NCI-H2107 (cell line): ENCODE data around the gene LHB.
"Not testable (repeated sequence)": the region's sequence is repeated elsewhere in the genome, so short reads cannot be mapped to it uniquely, and the experiment has no call there.

Experiments used
- DNase-seq: peaks from one replicate; lab custom pipeline; 2025; lab: John Stamatoyannopoulos, UW

LHB gene

GRCh38 chr19:49017041-49017665 lies at the start of gene LHB:
Gene LHB (minus strand): TSS chr19:49017091. CDS start chr19:49017081, 10 bp downstream.
- DNase-seq = no peak

DNA sequence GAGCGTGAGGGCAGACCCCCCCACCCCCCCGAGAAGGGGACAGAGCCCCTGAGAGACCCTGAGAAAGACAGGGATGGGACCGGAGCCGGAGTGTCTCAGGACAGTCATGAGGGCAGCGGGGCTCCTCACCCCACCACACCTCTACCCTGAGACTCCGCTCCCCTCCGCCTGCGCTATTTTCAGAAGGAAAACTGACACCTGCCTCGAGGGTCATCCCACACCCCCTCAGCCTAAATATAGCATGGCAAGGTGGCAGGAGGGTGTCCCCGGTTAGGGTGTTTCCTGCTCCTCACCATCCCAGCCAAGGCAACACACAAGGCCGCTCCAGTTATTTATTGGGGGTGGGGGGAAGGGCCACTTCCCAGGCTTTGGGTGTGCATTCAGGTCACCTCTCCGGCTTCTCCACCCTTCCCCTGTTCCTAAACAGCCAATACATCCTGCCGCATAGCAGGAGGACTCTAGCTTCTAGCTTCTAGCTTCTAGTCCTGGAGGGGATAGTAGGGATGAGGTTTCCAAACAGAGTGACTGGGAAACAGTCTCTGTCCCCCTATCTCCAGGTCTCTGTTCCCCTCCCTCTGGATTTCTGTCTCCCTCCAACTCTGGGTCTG lies 49.1 kb upstream of the LHB start:
- DNase-seq = no peak

GRCh38 chr19:49064768-49065611 lies 48.1 kb upstream of the LHB start, which contains the start of gene NTF4:
Gene NTF4 (minus strand): TSS chr19:49064818. CDS start chr19:49061997, 2,821 bp downstream.
- DNase-seq = no peak

DNA sequence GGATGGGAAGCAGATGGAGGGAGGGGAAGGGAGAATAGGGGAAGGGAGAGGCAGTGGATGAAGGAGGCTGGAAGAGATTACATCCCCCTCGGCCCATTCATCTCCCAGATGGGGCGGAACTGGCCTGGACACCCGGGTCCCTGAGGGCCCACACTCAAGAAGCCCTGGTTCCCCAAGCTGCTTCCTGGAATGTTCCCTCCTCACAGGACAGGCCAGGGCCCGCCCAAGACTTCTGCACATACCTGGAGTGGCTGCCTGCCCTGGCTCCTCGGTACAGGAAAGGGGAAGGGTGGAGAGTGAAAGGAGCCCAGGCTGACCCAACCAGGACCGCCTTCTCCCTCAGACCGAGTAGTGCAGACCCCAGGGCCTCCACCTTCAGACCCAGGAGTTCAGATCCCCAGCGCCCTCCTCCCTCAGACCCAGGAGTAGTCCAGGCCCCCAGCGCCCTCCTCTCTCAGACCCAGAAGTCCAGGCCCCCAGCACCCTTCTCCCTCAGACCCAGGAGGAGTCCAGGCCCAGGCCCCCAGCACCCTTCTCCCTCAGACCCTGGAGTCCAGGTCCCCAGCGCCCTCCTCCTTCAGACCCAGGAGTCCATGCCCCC lies 47.2 kb upstream of the LHB start:
- no peak for DNase-seq

DNA sequence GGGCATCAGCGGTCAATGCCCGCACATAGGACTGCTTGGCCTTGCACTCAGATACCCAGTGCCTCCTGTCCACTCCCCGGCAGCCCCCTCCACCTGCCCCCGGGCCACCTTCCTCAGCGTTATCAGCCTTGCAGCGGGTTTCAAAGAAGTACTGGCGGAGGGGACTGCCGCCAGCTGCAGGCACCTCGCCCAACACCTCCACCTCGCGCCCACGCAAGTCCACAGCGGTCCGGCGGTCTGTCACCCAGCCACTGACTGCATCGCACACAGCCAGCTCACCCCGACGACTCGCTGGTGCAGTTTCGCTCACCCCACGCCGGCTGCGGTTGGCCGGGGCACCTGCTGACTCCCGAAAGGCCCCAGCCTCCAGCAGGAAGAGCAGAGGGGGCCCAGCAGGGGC lies 44.6 kb upstream of the LHB start:
- DNase-seq = no peak

DNA sequence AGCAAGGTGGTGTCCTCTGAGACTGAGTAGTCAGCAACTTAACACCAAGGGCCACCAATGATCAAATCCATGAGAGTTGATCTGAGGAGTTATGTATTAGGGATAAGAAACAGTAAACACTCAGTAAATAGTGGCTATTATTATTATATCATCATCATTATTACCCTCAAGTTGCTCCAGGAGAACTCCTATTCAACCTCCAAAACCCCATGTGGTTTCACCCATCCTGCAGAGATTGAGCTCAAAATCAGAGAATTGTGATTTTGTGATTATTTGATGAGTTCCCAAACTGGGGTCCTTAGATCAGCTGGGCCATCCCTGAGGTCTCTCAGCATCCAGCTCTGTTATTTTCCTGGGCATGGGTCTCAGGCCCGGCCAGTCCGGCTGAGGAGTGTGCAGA lies 44.1 kb upstream of the LHB start:
- no peak for DNase-seq

DNA sequence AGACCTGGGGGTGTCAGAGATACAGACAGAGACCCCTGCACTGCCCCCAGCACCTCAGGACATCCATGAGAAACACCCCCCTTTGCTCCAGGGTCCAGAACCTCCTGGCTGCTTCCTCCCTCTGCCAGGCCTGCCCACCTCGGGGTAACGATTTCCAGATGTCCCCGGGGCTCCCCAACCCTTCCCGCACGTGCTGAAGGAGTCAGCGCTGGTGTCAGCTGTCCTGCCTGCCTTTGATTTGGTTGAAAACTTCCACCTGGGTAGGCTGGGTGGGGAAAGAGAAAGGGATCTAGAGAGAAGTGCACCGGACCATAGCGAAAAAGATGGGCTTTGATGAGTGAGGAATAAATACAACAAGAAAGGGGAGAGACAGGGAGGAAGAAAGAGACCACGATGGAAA lies 42.2 kb upstream of the LHB start:
- DNase-seq = no peak

DNA sequence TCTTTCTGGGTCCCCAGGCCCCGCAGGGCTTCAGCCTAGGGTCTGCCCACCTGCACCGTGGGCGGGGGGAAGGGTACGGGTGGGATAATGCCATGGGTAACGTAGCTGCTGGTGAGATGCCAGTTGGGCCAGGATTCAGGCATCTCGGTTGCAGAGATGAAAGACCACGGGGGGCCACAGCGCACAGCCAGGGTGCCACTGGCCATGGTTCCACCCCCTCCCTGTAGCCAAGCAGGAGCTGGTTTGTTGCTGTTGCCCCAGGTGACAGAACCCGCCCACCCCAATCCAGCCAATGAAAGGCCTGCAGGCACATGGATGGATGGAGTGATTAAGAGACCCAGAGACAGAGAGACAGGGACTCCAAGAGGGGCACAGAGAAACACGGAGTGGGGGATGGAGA lies 41.7 kb upstream of the LHB start:
- no peak for DNase-seq

DNA sequence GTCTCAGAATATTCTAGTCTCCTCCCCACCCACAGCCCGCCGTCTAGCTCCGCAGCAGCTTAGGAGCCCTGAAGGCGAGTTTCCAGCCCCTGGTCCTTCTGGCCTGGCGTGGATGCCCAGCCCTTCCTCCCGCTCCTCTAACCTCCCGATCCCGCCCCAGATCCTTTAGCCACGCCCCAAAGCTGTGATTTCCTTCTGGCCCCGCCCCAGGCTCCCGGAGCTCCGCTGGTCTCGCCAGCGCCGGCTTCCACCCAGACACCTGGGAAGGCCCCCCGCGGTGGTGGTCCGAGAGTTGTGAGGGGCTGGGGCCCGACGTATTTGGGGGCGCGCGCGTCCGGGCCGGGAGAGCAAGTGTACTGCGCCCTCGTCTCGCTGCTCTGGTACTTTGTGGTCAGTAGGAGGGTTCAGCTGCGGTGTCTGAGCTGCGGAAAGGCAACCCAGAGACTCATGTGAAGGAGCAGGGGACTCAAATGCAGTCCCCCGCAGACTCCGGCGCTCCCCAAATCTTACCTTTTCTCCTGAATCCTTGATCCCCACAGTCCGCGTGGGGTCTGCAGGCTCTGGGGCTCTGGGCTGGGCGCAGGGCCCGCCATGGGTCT lies 40.8 kb upstream of the LHB start, which contains the start of gene CGB7:
CGB7 (minus strand) TSS at position 114 of the 599 bp plus-strand sequence. CDS start 2,374 bp downstream, outside the sequence.
- no peak for DNase-seq

DNA sequence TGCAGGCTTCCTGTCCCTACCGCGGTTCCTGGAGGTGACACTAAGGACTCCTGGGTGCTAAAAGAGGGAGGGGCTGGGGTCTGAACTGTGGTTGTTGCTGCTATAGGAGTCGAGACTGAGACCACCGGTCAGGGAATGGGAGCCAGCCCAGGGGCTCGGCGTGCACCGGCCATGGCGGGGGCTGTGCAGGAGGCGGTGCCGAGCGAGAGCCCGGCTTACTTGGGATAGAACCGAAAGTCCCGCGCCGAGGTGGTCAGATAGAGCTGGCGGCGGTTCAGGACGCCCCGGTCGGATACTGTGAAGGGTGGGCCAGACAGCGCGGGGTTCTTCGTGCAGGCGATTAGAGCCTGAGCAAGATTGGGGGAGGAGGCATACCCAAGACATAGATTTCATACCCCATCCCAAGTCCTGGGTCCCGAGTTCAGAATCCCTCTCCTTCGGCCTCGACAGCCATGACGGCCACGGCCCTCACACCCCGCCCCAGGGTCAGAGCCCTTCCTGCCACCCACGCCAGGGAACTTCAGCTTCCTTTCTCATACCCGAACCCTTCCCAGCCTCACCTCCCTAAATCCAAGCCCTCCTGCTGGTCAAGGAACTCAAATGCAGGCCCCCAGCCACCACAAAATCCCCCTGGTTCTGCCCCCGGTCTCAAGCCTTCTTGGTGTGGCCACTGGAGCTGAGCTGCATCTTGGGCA lies 40.2 kb upstream of the LHB start:
- not testable (repeated sequence) for DNase-seq

DNA sequence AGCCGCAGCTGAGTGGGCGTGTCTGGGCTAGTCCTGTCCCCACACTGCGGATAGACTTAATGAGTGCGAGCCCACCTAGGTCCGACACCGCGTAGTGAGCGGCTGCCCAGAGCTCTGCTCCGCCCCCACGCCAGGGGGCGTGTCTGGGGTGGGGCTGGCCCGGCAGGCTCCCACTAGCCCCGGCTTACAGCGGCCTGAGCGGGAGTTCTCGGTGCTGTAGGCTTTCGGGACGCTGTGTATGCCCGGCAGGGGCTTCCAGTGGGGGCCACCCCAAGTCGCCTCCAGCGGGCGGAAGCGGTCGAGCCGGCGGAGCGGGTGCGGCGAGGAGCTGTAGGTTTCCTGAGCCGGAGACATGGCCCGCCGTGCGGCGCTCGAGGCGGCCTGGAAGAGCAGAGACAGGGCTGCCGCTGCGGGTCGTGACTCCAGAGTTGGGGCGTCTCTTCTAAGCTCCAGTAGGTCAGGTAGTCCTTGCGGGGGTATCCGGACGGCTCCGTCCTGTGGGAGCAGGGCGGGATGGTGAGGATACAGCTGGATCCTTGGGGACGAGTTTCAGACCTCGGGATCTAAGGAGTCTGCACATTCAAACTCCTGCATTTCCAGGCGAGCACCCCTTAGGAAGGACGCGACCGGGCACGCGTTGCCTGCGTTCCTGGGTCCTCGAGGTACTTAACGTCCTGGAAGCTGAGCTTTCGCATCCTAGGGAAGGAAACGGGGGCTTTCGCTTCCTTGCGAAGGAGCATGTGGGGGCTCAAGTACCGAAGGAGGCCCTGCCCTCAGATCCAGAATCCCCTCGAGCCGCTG lies 39.4 kb upstream of the LHB start:
- no peak for DNase-seq

- not testable (repeated sequence) for DNase-seq
Observed at GRCh38 chr19:49050376-49051033, 33.6 kb upstream of the LHB start.

DNA sequence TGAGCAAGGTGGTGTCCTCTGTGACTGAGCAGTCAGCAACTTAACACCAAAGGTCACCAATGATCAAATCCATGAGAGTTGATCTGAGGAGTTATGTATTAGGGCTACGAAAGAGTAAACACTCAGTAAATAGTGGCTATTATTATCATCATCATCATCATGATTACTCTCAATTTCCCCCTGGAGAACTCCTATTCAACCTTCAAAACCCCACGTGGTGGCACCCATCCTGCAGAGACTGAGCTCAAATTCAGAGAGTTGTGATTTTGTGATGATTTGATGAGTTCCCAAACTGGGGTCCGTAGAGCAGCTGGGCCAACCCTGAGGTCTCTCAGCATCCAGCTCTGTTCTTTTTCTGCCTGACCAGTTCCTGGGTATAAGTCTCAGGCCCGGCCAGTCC lies 32.9 kb upstream of the LHB start:
- DNase-seq = not testable (repeated sequence)

GRCh38 chr19:49049011-49049410 lies 32.1 kb upstream of the LHB start, which contains the start of gene CGB8:
Gene CGB8 (minus strand): TSS chr19:49049111. CDS start chr19:49048739, 372 bp downstream.
- not testable (repeated sequence) for DNase-seq

- not testable (repeated sequence) for DNase-seq
Observed at GRCh38 chr19:49043548-49043947, 26.7 kb upstream of the LHB start, which contains the start of gene CGB5. Gene CGB5 (plus strand): TSS chr19:49043848. CDS start chr19:49044210, 362 bp downstream.

DNA sequence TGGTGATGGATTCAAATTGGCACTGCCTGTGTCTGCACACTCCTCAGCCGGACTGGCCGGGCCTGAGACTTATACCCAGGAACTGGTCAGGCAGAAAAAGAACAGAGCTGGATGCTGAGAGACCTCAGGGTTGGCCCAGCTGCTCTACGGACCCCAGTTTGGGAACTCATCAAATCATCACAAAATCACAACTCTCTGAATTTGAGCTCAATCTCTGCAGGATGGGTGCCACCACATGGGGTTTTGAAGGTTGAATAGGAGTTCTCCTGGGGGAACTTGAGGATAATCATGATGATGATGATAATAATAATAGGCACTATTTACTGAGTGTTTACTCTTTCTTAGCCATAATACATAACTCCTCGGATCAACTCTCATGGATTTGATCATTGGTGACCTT lies 25.8 kb upstream of the LHB start:
- DNase-seq = not testable (repeated sequence)

DNA sequence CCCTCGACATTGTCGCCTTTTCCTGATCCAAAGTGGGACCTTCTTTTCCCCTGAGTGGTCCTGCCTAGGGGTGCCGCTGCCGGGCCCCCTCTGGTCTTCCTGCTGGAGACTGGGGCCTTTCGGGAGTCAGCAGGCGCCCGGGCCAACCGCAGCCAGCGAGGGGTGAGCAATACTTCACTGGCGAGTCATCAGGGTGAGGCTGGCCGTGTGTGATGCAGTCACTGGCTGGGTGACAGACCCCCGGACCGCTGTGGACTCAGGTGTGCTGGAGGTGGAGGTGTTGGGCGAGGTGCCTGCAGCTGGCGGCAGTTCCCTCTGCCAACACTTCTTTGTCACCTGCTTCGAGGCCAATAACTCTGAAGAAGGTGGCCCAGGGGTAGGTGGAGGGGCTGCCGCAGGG lies 25.3 kb upstream of the LHB start:
- no peak for DNase-seq

DNA sequence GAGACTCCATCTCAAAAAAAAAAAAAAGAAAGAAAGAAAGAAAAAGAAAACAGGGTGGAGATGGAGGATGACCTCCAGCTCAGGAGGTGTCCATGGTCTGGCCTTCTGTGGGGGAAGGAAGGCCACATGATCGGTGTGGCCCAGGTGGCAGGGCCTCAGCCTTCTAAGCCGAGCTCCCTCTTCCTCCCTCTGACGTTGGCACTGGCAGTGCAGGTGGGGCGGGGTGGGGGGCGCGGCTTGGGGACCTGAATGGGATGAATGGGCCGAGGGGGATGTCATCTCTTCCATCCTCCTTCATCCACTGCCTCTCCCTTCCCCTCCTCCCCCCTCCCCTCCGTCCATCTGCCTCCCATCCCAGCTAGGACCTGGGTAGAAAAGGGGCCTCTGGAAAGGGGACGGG lies 22.8 kb upstream of the LHB start:
- not testable (repeated sequence) for DNase-seq

DNA sequence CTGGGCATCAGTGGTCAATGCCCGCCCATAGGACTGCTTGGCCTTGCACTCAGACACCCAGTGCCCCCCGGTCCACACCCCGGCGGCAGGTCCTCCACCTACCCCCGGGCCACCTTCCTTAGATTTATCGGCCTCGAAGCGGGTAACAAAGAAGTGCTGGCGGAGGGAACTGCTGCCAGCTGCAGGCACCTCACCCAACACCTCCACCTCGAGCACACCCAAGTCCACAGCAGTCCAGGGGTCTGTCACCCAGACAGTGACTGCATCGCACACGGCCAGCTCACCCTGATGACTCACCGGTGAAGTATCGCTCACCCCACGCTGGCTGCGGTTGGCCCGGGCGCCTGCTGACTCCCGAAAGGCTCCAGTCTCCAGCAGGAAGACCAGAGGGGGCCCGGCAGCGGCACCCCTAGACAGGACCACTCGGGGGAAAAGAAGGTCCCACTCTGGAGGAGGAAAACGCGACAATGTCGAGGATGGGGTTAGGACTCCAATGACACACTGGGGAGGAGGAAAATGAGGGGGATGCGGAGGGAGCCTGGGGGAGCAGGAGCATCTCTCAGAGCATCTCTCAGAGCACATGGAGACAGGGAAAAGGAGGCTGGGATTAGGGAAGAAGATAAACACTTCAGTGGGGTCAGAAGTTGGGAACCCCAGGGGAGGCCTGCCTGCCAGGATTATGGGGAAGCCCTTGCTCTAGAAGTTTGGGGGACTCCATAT lies 21.8 kb upstream of the LHB start:
- not testable (repeated sequence) for DNase-seq
